Smooth muscle cell (in vitro differentiated cells): ENCODE results near the gene CSRNP3. TPM values are rescaled to one million over a fixed set of nuclear protein-coding genes. Genes with fewer than 3 reads are reported as not detected.

Experiments used
- DNase-seq: peaks from one replicate; lab custom pipeline; 2025; ENCODE audit not compliant: unreplicated experiment; lab: John Stamatoyannopoulos, UW
- H2AFZ ChIP-seq: fragments of 200-600 bp; sonication (generic); 2 replicates; pipeline ENCODE4 v1.6.0; 2016; ENCODE audit warnings: antibody characterized with exemption, low read depth, mild to moderate bottlenecking
- H3F3A ChIP-seq: fragments of 200-600 bp; sonication (generic); 2 replicates; pipeline ENCODE4 v1.6.0; 2017; ENCODE audit warnings: antibody characterized with exemption, low read depth
- H3K27ac ChIP-seq: fragments of 200-600 bp; sonication (generic); 2 replicates; pipeline ENCODE4 v1.5.1; 2016; ENCODE audit warnings: low read depth, mild to moderate bottlenecking
- H3K27me3 ChIP-seq: fragments of 200-600 bp; sonication (generic); 2 replicates; pipeline ENCODE4 v1.6.1; 2016; ENCODE audit warnings: low read depth, mild to moderate bottlenecking
- H3K36me3 ChIP-seq: fragments of 200-600 bp; sonication (generic); 2 replicates; pipeline ENCODE4 v1.5.1; 2016; ENCODE audit warnings: low read depth
- H3K4me1 ChIP-seq: fragments of 200-600 bp; sonication (generic); 2 replicates; pipeline ENCODE4 v1.5.1; 2016; ENCODE audit warnings: low read depth
- H3K4me2 ChIP-seq: fragments of 200-600 bp; sonication (generic); 2 replicates; pipeline ENCODE4 v1.6.0; 2016; ENCODE audit warnings: mild to moderate bottlenecking
- H3K4me3 ChIP-seq: fragments of 200-600 bp; sonication (generic); 2 replicates; pipeline ENCODE4 v1.5.1; 2016; ENCODE audit warnings: mild to moderate bottlenecking
- H3K79me2 ChIP-seq: fragments of 200-600 bp; sonication (generic); 2 replicates; pipeline ENCODE4 v1.6.0; 2016; ENCODE audit warnings: low read depth, mild to moderate bottlenecking
- H3K9ac ChIP-seq: fragments of 200-600 bp; sonication (generic); 2 replicates; pipeline ENCODE4 v1.6.0; 2016; ENCODE audit warnings: low read depth
- H3K9me3 ChIP-seq: fragments of 200-600 bp; sonication (generic); replicated peaks from 2 replicates; pipeline ENCODE4 v1.5.1; 2016; ENCODE audit warnings: low read depth
- H4K20me1 ChIP-seq: fragments of 200-600 bp; sonication (generic); 2 replicates; pipeline ENCODE4 v1.6.0; 2016; ENCODE audit warnings: low read depth
- CTCF ChIP-seq: fragments of 200-600 bp; sonication (generic); IDR thresholded peaks from 2 replicates; pipeline ENCODE4 v1.5.1; 2017; ENCODE audit warnings: borderline replicate concordance, mild to moderate bottlenecking, antibody characterized with exemption; ENCODE audit not compliant: insufficient read depth, poor library complexity, severe bottlenecking
- WGBS: methylation state at CpG from one replicate; pipeline ENCODE4 v1.1.7; 2016; ENCODE audit warnings: low lambda C conversion rate; 5-methylcytosine and 5-hydroxymethylcytosine counted together
- polyA plus RNA-seq: library from polyadenylated mRNA; unstranded; fragments of >200 nt; fragmentation: Nextera tagmentation; extraction: Ambion mirVana; gene quantifications from 2 replicates; pipeline ENCODE4 v1.2.1, GENCODE V29; 2016
- total RNA-seq: library from RNA; depleted of rRNA; stranded (reverse); fragments of >200 nt; gene quantifications from 2 replicates; pipeline ENCODE4 v1.2.3, GENCODE V29; 2014

Gene CSRNP3
- total and polyA plus RNA-seq, 2 experiments from 2014 or later = 2.8 to 7.1 TPM

- peaks cover 28% of the 10 kb centered on the region for H3K4me1 ChIP-seq
- no peak for DNase-seq
- H3F3A ChIP-seq = no peaks in the 10 kb centered on the region
- peak overlapping the region; percentile 45 for H2AFZ ChIP-seq
- peak overlapping the region; percentile 88 for H3K4me2 ChIP-seq
- peak overlapping the region; percentile 9 for H3K9ac ChIP-seq
- H3K4me3 ChIP-seq = peak overlapping the region; percentile 21
- 38% methylated on average over 3 of the region's 3 CpGs for WGBS
- peaks cover 49% of the 10 kb centered on the region for H3K79me2 ChIP-seq
- no peaks in the 10 kb centered on the region for H3K36me3 ChIP-seq
- H3K27ac ChIP-seq = peak overlapping the region; percentile 45
- no peaks in the 10 kb centered on the region for H4K20me1 ChIP-seq
- no peak for TF ChIP-seq CTCF
- H3K27me3 ChIP-seq = no peaks in the 10 kb centered on the region
- H3K9me3 ChIP-seq = no peaks in the 10 kb centered on the region
Measured at GRCh38 chr2:165472922-165473321, 3.4 kb downstream of the CSRNP3 start.

- peaks cover 59% of the 10 kb centered on the region for H3K79me2 ChIP-seq
- H3K36me3 ChIP-seq = no peaks in the 10 kb centered on the region
- H3K9ac ChIP-seq = no peak overlapping the region
- no peak overlapping the region for H3K4me2 ChIP-seq
- no peaks in the 10 kb centered on the region for H3K9me3 ChIP-seq
- H3K27me3 ChIP-seq = no peaks in the 10 kb centered on the region
- no peak for DNase-seq
- 65% methylated on average over 3 of the region's 3 CpGs for WGBS
- no peaks in the 10 kb centered on the region for H4K20me1 ChIP-seq
- H3K4me1 ChIP-seq = peaks cover 28% of the 10 kb centered on the region
- H3K27ac ChIP-seq = no peak overlapping the region
- TF ChIP-seq CTCF = no peak
- H2AFZ ChIP-seq = no peak overlapping the region
- H3K4me3 ChIP-seq = no peak overlapping the region
- no peaks in the 10 kb centered on the region for H3F3A ChIP-seq
Measured at GRCh38 chr2:165474619-165475276, 5.2 kb downstream of the CSRNP3 start.

GRCh38 chr2:165475277-165476004 lies 5.9 kb downstream of the CSRNP3 start:
- Histone ChIP-seq H3K4me1 (peaks cover 27% of the 10 kb centered on the region), H3K27ac (no peak overlapping the region), H3K9ac (no peak overlapping the region), H3K27me3 (no peaks in the 10 kb centered on the region), H3K9me3 (no peaks in the 10 kb centered on the region), H4K20me1 (no peaks in the 10 kb centered on the region), H3F3A (no peaks in the 10 kb centered on the region), H3K79me2 (peaks cover 53% of the 10 kb centered on the region), H3K36me3 (no peaks in the 10 kb centered on the region), H3K4me2 (no peak overlapping the region), H2AFZ (no peak overlapping the region), H3K4me3 (no peak overlapping the region)
- no peak for TF ChIP-seq CTCF
- DNase-seq = no peak
- 63% methylated on average over 6 of the region's 6 CpGs for WGBS
